ENCODE data around the gene TBX15.

The TBX15 gene

DNA sequence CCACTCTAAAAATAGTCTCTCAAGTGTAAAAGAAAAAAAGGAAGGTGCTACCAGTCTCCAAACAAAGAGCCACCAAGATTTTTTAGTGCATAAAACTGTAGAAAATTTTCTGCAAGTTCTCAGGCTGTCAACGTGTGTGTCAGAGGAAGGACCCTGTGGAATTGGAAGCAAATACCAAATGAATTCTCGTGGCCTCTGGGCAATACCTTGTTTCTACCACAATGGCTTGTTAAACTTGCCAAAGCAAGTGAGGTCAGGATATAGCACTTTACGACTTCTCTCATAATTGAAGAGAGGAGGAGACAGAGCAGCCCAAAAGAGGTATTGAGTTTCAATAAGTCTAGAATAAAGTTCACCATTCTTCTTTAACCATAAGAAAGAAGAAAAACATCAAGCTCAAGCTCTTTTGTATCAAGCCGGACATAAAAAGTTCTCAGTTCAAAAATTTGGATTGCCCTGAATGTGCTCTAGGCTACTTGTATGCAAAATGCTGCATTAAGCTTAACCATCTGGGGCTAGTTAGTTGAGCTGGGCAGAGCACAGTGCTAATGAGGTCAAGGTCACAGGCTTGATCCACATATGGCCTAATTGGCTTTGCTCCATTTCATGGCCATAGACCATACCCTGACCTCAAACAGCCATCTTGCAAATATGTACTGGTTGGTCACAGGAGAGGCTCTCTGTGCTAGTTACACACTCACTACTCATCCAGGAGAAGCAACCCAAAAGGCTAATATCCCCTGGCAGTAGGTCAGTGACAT, 60.5 kb downstream of the TBX15 start:
- H3K36me3 ChIP-seq (ENCODE audit: control insufficient read depth, low read length): no peaks in the 10 kb centered on the region
- H3K4me2 ChIP-seq (ENCODE audit: low read length): no peak overlapping the region
- H3K4me1 ChIP-seq (ENCODE audit: control insufficient read depth, low read length): no peaks in the 10 kb centered on the region
- TF ChIP-seq EZH2phosphoT487 (IDR thresholded peaks at IDR 0.05; ENCODE audit: borderline replicate concordance, low read length): no peak
- TF ChIP-seq CTCF (IDR thresholded peaks at IDR 0.05; ENCODE audit: low read depth, low read length, poor library complexity, severe bottlenecking): no peak
- no peaks in the 10 kb centered on the region for H3K79me2 ChIP-seq (ENCODE audit: control insufficient read depth, low read length)
- no peaks in the 10 kb centered on the region for H3K9me2 ChIP-seq (replicated peaks; ENCODE audit: control insufficient read depth, low read length)
- no peaks in the 10 kb centered on the region for H3K9me3 ChIP-seq (ENCODE audit: control insufficient read depth, insufficient read depth, low read length)
- H3K4me3 ChIP-seq (ENCODE audit: low read length): no peak overlapping the region
- H3K27me3 ChIP-seq (ENCODE audit: control insufficient read depth, low read length): no peaks in the 10 kb centered on the region
- no peaks in the 10 kb centered on the region for H4K20me1 ChIP-seq (ENCODE audit: control insufficient read depth, insufficient read depth, low read depth, low read length)
- H3K27ac ChIP-seq (ENCODE audit: low read depth, low read length): no peak overlapping the region
- H3F3A ChIP-seq (ENCODE audit: control insufficient read depth, insufficient read depth): no peaks in the 10 kb centered on the region

GRCh38 chr1:118926261-118926660, 61.9 kb downstream of the TBX15 start:
- no peak overlapping the region for H3K27ac ChIP-seq (ENCODE audit: low read depth, low read length)
- no peaks in the 10 kb centered on the region for H3F3A ChIP-seq (ENCODE audit: control insufficient read depth, insufficient read depth)
- H3K4me1 ChIP-seq (ENCODE audit: control insufficient read depth, low read length): no peaks in the 10 kb centered on the region
- no peak overlapping the region for H3K4me3 ChIP-seq (ENCODE audit: low read length)
- H3K79me2 ChIP-seq (ENCODE audit: control insufficient read depth, low read length): no peaks in the 10 kb centered on the region
- H4K20me1 ChIP-seq (ENCODE audit: control insufficient read depth, insufficient read depth, low read depth, low read length): no peaks in the 10 kb centered on the region
- no peak for TF ChIP-seq EZH2phosphoT487 (IDR thresholded peaks at IDR 0.05; ENCODE audit: borderline replicate concordance, low read length)
- no peak for TF ChIP-seq CTCF (IDR thresholded peaks at IDR 0.05; ENCODE audit: low read depth, low read length, poor library complexity, severe bottlenecking)
- no peaks in the 10 kb centered on the region for H3K9me3 ChIP-seq (ENCODE audit: control insufficient read depth, insufficient read depth, low read length)
- no peaks in the 10 kb centered on the region for H3K9me2 ChIP-seq (replicated peaks; ENCODE audit: control insufficient read depth, low read length)
- no peaks in the 10 kb centered on the region; the same call in 1 of the 2 replicates for H3K27me3 ChIP-seq (ENCODE audit: control insufficient read depth, low read length)
- H3K36me3 ChIP-seq (ENCODE audit: control insufficient read depth, low read length): no peaks in the 10 kb centered on the region
- H3K4me2 ChIP-seq (ENCODE audit: low read length): no peak overlapping the region

DNA sequence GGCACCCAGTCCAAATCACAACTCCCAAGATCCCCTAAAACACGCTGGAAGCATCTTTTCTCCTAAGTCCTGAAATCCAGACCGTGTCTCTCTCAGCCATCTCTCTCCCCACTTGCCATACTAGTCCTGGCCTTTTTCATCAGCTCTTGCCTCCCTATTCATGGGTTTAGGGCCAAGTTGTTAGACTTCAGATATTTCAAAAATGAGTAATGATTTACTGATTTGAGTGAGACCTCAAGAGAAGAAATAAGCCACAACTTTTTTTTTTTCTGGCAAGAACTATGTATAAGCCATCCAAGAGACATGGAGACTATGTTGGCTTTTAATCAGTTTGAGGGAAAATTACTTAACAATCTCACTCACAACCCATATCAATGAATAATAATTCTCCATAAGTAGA, 62.5 kb downstream of the TBX15 start:
- no peaks in the 10 kb centered on the region for H3K9me3 ChIP-seq (ENCODE audit: control insufficient read depth, insufficient read depth, low read length)
- no peak overlapping the region for H3K4me2 ChIP-seq (ENCODE audit: low read length)
- H3K36me3 ChIP-seq (ENCODE audit: control insufficient read depth, low read length): no peaks in the 10 kb centered on the region
- H3K79me2 ChIP-seq (ENCODE audit: control insufficient read depth, low read length): no peaks in the 10 kb centered on the region
- no peaks in the 10 kb centered on the region for H3K9me2 ChIP-seq (replicated peaks; ENCODE audit: control insufficient read depth, low read length)
- H3K27me3 ChIP-seq (ENCODE audit: control insufficient read depth, low read length): no peaks in the 10 kb centered on the region; the same call in 1 of the 2 replicates
- H3K27ac ChIP-seq (ENCODE audit: low read depth, low read length): no peak overlapping the region
- no peaks in the 10 kb centered on the region for H3F3A ChIP-seq (ENCODE audit: control insufficient read depth, insufficient read depth)
- no peaks in the 10 kb centered on the region for H4K20me1 ChIP-seq (ENCODE audit: control insufficient read depth, insufficient read depth, low read depth, low read length)
- no peaks in the 10 kb centered on the region for H3K4me1 ChIP-seq (ENCODE audit: control insufficient read depth, low read length)
- no peak overlapping the region for H3K4me3 ChIP-seq (ENCODE audit: low read length)
- no peak for TF ChIP-seq EZH2phosphoT487 (IDR thresholded peaks at IDR 0.05; ENCODE audit: borderline replicate concordance, low read length)
- TF ChIP-seq CTCF (IDR thresholded peaks at IDR 0.05; ENCODE audit: low read depth, low read length, poor library complexity, severe bottlenecking): no peak
